HG03432 (cell line): ENCODE measurements around the gene TPM1.

Source experiments
- ATAC-seq: cut with Tn5 transposase; IDR thresholded peaks from one replicate; pipeline ENCODE4 v1.9.1; 2021; ENCODE audit warnings: mild to moderate bottlenecking, moderate library complexity; ENCODE audit not compliant: unreplicated experiment

Gene TPM1

DNA sequence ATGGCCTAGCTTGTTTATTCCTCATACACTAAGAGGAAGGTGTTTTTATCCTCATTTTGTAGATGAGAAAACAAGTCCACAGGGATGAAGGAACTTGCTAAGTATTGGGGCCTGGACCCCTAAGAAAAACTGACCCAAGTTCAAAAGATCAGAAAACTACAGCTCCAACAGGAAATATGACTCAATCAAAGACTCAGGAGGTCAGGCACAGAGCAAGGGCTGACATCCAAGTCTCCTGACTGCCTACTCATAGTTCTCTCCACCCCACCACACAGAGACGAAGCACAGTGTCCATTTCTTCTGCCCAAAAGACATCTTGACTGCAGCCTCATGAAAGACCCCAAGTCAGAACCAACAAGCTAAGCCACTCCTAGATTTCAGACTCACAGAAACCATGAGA lies 26.9 kb upstream of the TPM1 start:
- ATAC-seq: no peak

DNA sequence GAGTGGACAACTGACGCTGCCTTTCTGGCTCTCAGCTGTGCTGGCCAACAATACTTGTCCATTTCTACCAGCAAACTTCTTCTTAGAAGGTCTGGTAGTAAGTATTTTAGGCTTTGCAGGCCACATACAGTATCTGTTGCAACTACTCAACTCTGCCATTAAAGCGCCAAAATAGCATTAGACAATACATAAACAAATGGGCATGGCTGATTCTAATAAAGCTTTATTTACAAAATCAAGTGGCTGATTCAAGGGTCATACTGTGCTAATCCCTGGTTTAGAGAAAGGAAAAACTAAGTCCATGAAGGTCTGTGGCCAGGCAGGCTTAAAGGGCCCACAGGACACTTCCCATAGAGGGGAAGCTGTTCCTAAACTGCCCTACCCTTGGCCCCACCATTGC lies 26.3 kb upstream of the TPM1 start:
- no peak for ATAC-seq

DNA sequence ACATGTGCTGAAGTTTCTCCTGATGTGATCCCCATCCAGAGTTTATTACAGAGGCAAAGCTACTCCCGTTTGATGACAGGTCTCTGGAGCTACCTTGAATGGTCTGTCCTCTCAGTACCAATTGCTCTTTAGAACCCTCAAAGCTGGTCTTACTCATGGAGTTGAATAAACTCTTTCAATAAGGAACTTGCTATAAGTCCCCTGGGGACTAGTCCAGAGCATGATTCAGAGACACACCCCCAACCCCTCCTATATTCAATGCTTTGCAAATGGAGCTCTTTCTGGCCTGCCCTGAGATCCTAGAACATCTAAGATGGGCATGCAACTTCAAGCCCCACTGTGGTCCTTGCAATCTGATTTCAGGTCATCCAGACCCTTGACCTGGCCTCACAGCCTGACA lies 23.9 kb upstream of the TPM1 start:
- ATAC-seq: no peak

DNA sequence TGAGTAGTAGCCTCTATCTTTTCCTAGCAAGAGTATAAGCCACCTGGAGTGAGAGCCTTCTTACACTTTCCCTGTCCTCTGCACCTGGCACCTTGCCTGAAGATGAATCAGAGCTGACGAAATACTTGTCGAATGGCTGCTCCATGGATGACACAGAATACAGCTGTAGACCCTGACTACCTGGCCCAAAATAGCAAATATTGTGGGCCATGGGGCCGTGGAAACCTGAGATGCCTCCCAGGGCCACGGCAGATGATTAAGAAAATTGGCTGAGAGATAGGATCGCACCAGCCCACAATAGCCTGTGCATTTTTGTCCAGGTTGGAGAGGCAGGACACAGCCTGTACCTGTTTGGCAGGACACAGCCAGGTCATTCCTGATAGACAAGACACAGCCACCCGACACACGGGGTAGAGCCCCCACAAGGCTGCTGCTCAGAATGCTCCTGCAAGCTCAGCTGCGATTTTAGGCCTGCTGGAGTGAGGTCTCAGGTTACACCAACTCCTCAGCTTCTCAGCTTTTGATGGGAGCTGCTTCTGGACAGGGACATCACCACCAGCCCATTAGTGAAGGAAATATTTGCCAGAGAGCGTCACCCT lies 22.9 kb upstream of the TPM1 start:
- no peak for ATAC-seq

DNA sequence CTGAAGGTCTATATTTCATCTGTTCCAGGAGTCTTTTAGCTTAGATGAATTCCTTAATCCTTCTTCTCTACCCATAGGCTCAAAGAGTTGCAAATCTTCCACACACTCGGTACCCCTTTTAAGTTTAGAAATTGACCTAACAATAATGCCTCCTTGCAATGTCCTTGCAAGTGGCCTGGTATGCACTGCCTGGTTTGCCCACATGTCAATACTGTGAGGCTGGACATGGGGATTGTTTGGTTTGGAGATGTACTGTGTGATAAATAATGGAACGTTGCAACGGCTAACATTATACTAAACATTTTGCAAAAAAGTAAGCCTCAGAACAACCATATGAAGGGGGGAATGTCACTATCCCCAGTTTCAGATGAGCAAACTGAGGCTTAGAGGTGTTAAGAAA lies 22.4 kb upstream of the TPM1 start:
- no peak for ATAC-seq

DNA sequence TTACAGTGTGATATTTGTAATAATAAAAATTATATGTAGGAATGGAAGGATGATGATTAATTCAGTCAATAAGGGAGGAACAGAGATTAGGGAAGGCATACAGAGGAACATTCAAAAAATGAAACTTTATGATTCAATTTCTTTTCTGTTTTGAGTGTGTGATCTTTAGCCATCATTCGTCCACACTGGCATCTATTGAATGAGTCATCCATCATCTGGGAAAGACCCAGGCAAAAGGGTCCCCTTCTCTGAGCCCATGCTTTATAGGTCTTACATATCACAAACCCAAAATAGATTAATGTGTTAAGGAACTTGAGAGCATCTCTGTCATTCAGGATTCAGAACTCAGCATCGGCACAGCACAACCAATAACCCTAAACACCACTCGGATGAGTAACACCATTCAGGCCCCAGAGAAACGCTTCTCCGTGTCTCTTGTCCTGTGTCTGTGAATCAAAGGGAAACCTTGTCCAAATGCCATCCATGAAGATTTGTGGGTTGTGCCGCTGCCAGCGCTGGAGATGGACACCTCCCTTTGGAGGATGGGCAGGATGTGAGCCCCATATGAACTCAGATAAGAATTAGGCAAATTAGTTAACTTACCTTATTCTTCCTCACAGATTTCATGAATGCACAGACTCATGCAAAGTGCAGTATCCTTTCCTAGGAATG lies 21.7 kb upstream of the TPM1 start:
- no peak for ATAC-seq

DNA sequence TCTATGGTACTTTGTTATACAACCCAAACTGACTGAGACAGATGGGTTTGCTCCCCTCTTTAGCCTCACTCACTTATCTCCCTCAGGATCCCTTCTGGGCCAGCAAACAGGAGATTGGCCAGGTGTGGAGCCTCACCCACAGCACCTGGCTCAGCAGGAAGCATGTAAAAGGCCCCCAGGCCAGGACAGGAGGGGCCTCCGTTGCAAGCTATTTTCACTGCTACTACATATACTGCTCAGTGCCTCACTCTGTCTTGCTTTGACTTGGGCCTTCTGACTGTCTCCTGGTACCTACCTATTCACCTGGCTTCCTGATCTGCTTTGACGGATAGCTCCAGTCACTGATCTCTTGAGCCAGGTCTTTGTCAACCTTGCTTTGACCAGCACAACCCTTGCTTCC lies 20.4 kb upstream of the TPM1 start:
- ATAC-seq: no peak

DNA sequence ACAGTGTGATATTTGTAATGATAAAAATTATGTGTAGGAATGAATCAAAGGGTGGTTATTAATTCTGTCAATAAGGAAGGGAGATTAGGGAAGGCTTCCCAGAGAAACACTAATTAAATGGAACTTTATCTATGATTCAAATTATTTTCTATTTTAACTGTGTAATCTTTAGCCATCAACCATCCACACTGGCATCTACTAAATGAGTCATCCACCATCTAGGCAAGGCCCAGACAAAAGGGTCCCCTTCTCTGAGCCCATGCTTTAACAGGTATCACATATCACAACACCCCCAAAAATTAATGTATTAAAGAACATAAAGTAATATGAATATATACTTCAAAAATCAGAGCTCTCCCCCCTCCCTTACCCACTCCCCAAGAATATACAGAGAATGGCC lies 19.9 kb upstream of the TPM1 start:
- ATAC-seq: no peak

DNA sequence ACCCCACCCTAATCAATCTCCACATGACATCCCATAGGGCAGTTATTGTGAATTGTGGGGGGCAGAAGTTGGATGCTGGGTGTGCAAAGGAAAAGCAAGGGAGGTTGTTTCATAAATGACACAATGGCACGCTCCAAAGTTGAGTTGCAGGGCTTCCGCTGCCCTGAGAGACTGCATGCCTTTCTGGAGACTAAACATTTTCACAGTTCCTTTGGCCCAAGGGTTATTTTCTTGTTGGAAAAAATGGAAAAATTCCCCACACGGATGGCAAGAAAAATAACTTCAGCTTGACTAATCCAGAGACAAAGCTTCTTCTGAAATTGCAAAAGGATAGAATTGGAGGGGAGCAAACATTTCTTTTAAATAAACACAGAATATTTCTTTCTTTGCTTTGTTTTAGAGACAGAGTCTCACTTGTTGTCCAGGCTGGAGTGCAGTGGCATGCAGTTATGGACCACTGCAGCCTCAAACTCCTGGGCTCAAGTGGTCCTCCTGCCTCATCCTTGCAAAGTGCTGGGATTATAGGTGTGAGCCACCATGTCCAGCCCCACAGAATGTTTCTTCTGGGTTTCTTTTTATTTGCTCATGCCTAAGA lies 19.1 kb upstream of the TPM1 start:
- ATAC-seq: no peak

DNA sequence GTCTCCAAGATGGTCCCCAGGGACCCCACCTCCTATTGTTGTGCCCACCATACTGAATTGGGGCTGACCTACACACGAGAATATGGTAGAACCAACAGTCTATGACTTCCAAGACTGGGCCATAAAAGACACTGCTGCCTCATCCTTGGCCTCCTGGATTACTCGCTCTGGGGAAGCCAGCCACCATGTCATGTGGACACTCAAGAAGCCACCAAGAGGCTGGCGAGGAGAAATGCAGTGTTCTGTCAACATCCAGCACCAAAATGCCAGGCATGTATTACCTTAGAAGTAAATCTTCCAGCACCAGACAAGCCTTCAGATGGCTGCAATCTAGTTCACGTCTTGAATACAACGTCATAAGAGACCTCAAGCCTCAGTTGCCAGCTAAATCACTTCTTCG lies 17.1 kb upstream of the TPM1 start:
- ATAC-seq: no peak

DNA sequence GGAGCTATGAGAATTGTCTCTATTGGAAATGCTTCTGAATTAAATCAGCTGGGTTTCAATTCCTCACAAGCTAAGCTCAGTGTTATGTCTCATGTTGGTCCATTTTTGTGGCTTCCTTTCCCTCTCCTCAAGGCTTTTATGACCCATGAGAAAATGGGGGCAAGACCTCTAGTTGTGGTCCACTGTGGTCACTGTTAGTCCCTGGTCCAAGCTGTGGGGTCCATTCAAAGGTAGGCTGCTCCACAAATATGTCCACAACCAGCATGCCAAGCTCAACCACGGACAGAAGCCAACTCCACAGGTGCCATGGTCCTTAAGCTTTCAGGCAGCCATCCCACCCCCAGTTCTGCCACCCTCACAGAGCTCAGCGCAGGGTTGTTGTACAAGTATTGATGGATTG lies 14.9 kb upstream of the TPM1 start:
- no peak for ATAC-seq

DNA sequence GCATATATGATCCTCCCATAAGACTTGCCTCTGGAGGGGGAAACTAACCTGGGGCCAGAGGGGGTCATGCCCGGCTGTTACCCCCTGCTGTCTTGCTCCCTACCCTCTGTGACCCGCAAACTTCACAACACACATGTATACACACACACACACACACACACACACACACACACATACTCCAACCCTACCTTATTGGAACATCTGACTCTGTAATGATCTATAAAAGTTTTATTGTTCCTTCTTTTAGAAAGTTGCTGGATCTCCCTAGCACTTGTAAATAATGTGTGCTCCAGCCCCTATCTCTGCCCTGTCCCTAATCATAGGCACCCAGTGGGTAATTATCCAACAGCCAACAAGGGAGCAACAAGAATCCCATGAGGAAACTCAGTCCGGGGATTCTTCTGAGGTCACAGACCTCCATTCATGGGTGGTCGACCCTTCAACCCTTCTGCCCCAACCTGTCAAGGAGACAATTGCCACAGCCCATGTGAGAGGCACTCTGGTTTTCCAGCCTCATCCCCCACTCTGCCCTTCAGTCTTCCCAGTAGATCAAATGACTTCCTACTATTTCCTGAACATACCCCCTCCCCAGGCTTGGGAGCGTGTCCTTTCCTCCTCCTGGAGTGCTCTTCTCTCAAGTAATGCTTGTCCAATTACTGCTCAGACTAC lies 14.0 kb upstream of the TPM1 start:
- ATAC-seq: no peak

DNA sequence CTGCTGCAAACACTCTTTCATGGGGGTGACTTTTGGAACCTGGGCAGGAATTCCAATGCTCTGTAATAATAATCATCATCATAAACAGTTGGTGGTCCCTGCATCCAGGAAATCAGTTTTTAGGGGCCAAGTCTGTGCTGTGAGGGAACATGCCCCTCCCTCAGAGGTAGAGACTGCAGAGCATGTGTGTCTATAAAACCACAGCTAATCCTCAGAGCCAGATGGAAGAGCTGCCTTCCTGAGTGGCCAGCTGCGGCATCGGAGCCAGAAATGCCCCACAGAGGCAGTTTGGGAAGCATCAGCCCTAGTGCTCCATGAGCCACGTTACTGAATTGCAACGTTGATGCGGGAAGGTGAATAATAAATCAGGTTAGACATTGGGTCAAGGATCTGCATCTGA lies 12.9 kb upstream of the TPM1 start:
- ATAC-seq: no peak

DNA sequence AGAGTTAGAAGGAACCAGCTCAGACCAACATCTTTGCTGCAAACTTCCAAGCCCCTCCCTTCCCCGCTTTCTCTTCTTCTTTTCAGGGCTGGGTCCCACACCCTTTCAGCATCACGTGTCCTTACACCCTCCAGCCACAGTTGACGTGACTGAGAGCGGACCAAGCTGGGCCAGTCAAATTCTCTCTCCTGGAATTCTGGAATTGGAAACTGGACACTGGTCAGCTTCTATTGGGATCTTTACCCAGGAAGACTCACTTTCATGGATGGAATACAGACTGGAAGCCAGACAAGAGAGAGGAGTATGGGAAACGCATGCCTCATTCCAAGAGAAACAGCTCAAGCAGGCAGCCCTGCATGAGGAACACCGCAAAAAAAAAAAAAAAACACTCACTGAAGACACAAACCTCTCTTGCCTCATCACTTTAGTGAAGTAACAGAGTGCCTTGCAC lies 12.4 kb upstream of the TPM1 start:
- ATAC-seq: no peak

DNA sequence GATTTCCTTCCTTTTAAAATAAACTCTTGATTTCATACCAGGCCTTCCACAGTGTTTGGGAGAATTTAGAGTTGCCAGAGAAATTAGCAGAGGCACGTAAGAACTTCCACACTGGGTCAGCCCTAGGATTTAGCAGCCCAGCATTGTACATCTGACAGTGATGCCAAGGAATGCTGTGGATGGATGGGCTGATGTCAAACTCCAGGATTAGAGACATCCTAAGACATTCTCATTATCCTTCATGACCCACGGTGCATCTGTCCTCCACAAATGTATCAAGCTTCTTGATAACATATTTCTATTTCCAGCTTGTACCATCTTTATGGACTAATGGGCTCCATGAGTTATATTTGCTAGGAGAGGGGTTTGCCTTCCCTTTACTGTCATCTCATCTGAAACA lies 8.0 kb upstream of the TPM1 start:
- no peak for ATAC-seq

DNA sequence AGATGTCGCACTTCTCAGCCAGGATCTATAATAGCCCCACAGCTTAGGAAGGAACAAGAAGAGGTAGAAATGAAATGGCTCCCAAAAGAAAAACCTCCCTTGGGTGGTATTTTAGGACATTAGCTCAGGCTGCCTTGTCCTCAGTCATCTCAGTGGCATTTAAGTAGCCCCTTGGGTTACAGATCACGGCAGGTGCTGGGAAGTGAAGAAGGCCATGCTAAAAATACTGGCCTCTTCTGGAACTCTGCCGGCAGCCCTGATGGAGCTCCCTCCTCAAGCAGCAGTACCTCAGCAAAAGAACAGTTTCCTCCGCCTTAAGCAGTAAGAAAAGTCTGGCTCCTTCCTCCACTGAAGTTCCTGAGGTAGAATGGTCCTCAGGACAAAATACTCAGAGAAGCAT lies 7.3 kb upstream of the TPM1 start:
- ATAC-seq: no peak

DNA sequence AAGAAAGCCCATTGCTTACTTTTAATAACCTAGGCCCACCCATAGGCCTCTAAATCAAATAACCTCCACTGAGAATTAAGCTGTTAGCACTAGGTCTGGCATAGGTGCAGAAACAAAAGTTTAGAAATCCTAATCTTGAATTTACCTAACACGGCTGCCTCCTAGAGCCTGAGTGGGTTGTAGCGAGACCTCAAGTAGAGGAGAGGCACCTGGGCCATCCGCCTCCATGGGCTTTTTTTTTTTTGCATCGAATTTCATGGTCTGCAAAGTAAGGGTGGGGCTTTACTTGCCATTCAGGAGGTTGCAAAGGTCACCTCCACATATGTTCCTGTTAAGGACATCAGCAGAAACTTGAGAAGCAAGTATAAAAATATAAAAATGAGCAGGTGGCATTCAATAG lies 6.6 kb upstream of the TPM1 start:
- no peak for ATAC-seq

DNA sequence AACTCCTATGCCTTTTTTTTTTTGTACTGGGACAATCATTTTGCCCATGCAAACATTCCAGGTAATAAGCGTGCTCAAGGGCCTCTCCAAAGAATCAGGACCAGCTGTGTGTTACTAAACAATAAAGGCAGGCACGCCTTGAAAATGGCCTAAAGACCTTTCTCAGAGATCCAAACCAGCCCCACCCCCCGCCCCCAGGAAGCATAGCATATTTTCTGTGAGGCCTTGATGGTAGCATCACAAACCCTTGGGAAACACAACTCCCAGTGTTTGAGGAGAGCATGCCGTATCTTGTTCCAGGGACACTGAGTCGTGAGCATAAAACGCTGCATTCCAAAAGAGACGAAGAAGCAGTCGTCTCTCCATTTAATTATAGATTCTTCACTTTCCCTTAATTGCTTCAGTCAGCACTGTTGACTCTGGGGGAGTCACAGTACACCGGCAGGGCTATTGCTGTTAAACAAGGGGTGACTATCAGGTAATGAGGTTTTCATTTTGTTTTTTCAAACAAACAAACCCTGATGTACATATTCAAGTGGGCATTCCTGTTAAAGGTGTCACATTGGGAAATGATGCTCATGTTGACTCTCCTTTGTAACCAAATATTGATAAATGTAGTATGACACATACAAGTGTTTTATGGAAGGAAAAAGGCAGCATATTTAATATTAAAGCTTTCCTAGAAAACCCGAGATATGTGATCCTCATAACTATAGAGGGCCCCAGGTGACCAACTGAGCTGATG lies 4.4 kb upstream of the TPM1 start:
- no peak for ATAC-seq

DNA sequence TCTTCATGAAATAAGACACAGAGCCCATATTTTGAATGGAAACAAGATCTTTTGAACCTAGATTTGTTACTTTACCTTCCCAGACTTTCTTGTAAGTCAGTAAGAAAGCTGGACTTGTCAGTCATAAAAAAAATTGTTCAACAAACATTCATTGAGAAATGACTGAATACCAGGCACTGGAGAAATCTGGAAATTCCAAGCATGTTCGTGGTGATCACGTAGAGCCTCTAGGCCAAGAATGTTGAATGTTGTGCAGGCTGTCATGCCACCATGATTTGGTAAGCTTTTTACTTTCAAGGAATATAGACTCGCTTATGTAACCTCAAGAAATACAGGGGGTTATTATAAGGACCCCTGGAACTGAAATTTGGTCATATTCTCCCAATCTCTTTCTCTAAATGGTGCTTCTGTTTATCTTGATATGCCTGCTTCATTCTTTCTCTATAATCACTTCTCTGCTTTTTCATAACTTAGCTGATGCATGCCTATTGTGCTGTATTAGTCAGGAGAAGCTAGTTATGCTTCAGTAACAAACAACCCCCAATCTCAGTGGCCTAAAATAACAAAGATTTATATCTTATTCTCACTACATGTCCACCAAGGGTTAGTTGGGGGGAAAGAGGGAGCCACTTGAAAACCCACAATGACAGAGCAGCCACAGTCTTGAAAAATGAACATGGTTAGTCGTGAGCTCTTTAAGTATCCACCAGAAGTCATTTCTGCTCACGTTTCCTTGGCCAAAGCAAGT lies 3.4 kb upstream of the TPM1 start:
- ATAC-seq: no peak

DNA sequence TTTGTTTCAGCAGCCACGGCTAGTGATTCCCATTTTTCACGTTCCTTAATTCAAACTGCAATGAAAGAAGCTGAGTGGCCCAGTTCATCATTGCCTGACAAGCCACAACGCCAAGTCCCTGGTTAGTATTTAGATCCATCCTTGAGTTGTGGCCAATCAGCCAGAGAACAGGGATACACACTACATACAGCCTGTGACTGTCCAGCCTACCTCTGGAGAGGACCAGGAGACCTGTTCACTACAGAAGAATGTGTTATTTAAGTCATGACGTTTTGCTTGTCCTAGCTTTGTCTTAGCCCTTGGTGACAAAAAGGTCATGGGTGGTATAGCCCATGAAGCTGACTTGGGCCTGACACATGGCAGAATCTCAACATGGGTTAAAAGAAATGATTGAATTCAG lies 2.7 kb upstream of the TPM1 start:
- no peak for ATAC-seq

DNA sequence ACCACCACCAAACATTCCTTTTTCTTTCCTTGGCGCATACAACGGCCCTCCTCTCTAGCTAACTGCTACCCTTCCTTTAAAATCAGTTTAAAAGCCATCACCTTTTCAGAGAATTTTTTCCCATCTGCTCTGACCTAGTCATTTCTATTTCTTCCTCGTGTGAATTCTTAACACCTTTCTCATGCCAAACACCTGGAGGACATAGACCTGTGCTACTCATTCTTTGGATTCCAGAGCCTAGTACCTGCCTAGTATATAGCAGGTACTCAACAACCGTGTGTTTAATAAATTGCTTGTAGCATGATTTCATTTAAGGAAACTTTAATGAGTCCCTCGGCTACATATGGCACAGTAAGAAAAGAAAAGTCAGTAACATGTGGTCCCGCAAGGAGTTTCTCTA lies 2.0 kb upstream of the TPM1 start:
- ATAC-seq: no peak
